HepG2 (cell line): Measurements from ENCODE around the gene RPUSD3. TPM values are rescaled to one million over a fixed set of nuclear protein-coding genes. Genes with fewer than 3 reads are reported as not detected.
"Not testable (repeated sequence)": the region's sequence is repeated elsewhere in the genome, so short reads cannot be mapped to it uniquely, and the experiment has no call there.

Experiments used
- ATAC-seq: fragments of 200-7000 bp; cut with Tn5 transposase; 3 replicates; pipeline ENCODE4 v1.9.1; 2020; ENCODE audit warnings: mild to moderate bottlenecking, moderate library complexity
- BruUV-seq: library from RNA; stranded (reverse); fragments of 400-500 nt; replicated peaks from 2 replicates; lab custom pipeline; 2021; lab: Mats Ljungman, UMichigan
- CTCF ChIA-PET: fragments of 300-600 bp; formaldehyde crosslinking; extraction: SDS; loops from one replicate; lab custom pipeline; 2021; ENCODE audit warnings: low total read pairs, inconsistent platforms, low intra/inter-chr PET ratio; lab: Yijun Ruan, JAX
- POLR2A ChIA-PET: fragments of 350-600 bp; sonication (Branson Sonifier 250); formaldehyde crosslinking; loops from one replicate; lab custom pipeline; 2020; ENCODE audit warnings: antibody characterized with exemption, inconsistent platforms; lab: Yijun Ruan, JAX
- DNase-seq: peaks from one replicate; pipeline ENCODE4 v3.0.0-alpha.2; 2015; ENCODE audit warnings: low spot score
- FAIRE-seq: peaks from 3 replicates; lab custom pipeline; 2011; peaks lifted over from hg19 to GRCh38; lab: Jason Lieb, UNC
- H2AFZ ChIP-seq: one replicate; pipeline ENCODE4 v1.6.1; 2011; ENCODE audit warnings: low read length, inconsistent platforms
- H3K27ac ChIP-seq: fragments of 300-600 bp; 3 replicates; pipeline ENCODE4 v1.8.0; 2011; ENCODE audit warnings: mixed run types, mild to moderate bottlenecking, mixed read lengths, low read length, inconsistent platforms; ENCODE audit not compliant: insufficient read depth; ENCODE audit errors: extremely low read length
- H3K27me3 ChIP-seq, 2 experiments: fragments of 200-600 bp in 1 of 2; 2 replicates in 1 of 2; 3 replicates in 1 of 2; pipeline versions ENCODE4 v1.6.0 to v1.8.0; 2011; ENCODE audit warnings: low read length in 2 of 2, mild to moderate bottlenecking in 2 of 2, moderate library complexity in 2 of 2, inconsistent platforms in 1 of 2; ENCODE audit not compliant: insufficient read depth in 2 of 2, control insufficient read depth in 1 of 2
- H3K36me3 ChIP-seq, 2 experiments: fragments of 200-600 bp in 1 of 2; replicated peaks in 1 of 2; 2 replicates in 1 of 2; 3 replicates in 1 of 2; pipeline versions ENCODE4 v1.5.1 to v1.8.0; 2011; ENCODE audit warnings: low read length in 2 of 2, inconsistent platforms in 1 of 2; ENCODE audit not compliant: insufficient read depth in 2 of 2, control insufficient read depth in 1 of 2
- H3K4me1 ChIP-seq: 2 replicates; pipeline ENCODE4 v1.5.1; 2012; ENCODE audit warnings: low read length, inconsistent platforms; ENCODE audit not compliant: insufficient read depth
- H3K4me2 ChIP-seq: 2 replicates; pipeline ENCODE4 v1.6.0; 2011; ENCODE audit warnings: low read depth, low read length, inconsistent platforms
- H3K4me3 ChIP-seq, 3 experiments: fragments of 200-600 bp in 1 of 3; sonication (generic), shearing (Covaris generic) in 1 of 3; replicated peaks in 1 of 3; 2 replicates each; pipeline ENCODE4 v1.5.1; 2011 to 2016; ENCODE audit warnings: low read length in 3 of 3, inconsistent platforms in 2 of 3, low read depth in 2 of 3, mild to moderate bottlenecking in 2 of 3, control low read depth in 1 of 3, mixed read lengths in 1 of 3; ENCODE audit not compliant: insufficient read depth in 1 of 3
- H3K79me2 ChIP-seq: one replicate; pipeline ENCODE4 v1.6.1; 2011; ENCODE audit warnings: low read length, inconsistent platforms; ENCODE audit not compliant: insufficient read depth
- H3K9ac ChIP-seq: 2 replicates; pipeline ENCODE4 v1.6.0; 2011; ENCODE audit warnings: mild to moderate bottlenecking, low read depth, low read length, inconsistent platforms; ENCODE audit not compliant: insufficient read depth
- H3K9me3 ChIP-seq: 2 replicates; pipeline ENCODE4 v1.5.1; 2012; ENCODE audit warnings: mild to moderate bottlenecking, low read length
- H4K20me1 ChIP-seq: 2 replicates; pipeline ENCODE4 v1.6.0; 2011; ENCODE audit warnings: inconsistent platforms, mild to moderate bottlenecking, low read length, moderate library complexity; ENCODE audit not compliant: insufficient read depth
- CTCF ChIP-seq: sonication (generic); formaldehyde crosslinking; IDR thresholded peaks from 2 replicates; pipeline ENCODE4 v1.5.0; 2020; ENCODE audit warnings: mild to moderate bottlenecking, missing genetic modification reagents, moderate library complexity
- HOXA5 ChIP-seq: sonication (generic); formaldehyde crosslinking; IDR thresholded peaks from 2 replicates; pipeline ENCODE4 v1.4.0; 2020; ENCODE audit warnings: missing genetic modification reagents
- SMC3 ChIP-seq: IDR thresholded peaks from 2 replicates; pipeline ENCODE4 v1.6.1; 2011; ENCODE audit warnings: low read length, improper control_type of control experiment
- STAG1 ChIP-seq: sonication (generic); formaldehyde crosslinking; IDR thresholded peaks from 2 replicates; pipeline ENCODE4 v1.4.0; 2020; ENCODE audit warnings: missing genetic modification reagents
- WGBS: methylation state at CpG from one replicate; pipeline ENCODE4 v1.1.6; 2017; ENCODE audit warnings: low lambda C conversion rate; 5-methylcytosine and 5-hydroxymethylcytosine counted together
- in situ Hi-C: cut with HindIII; loops from 2 replicates; pipeline ENCODE4 v1.10.0; 2017; ENCODE audit warnings: low pct_unique_long_range_greater_than_20kb; ENCODE audit not compliant: extremely low pct_ligation_motif_present
- intact Hi-C: fragments of 100-400 bp; cut with micrococcal nuclease; formaldehyde crosslinking; loops from one replicate; pipeline ENCODE4 v1.10.0; 2022; ENCODE audit not compliant: unreplicated experiment
- polyA plus RNA-seq, 8 experiments: library from polyadenylated mRNA; depleted of rRNA in 3 of 8; stranded (reverse) in 7 of 8; unstranded in 1 of 8; fragments of >200 nt; fragmentation: Illumina TruSeq in 4 of 8; extraction: Trizol in 4 of 8; gene quantifications; 2 replicates each; pipeline versions ENCODE4 v1.2.1 to v1.2.3, GENCODE V29; 2011 to 2016; ENCODE audit warnings: low read depth in 4 of 8, missing spikeins in 1 of 8, mixed read lengths in 1 of 8; ENCODE audit not compliant: insufficient read depth in 1 of 8
- total RNA-seq, 5 experiments: library from RNA; depleted of rRNA; stranded (reverse); fragments of >200 nt; fragmentation: Illumina TruSeq; extraction: Trizol; gene quantifications; 2 replicates each; pipeline ENCODE4 v1.2.3, GENCODE V29; 2016; ENCODE audit warnings: low read depth in 1 of 5

RPUSD3 gene
- total and polyA plus RNA-seq, 2 of the 13 experiments (the other 11 are each of a cell fraction or from before 2014, with no cell fraction given), result 32.1 to 48.7 TPM

DNA sequence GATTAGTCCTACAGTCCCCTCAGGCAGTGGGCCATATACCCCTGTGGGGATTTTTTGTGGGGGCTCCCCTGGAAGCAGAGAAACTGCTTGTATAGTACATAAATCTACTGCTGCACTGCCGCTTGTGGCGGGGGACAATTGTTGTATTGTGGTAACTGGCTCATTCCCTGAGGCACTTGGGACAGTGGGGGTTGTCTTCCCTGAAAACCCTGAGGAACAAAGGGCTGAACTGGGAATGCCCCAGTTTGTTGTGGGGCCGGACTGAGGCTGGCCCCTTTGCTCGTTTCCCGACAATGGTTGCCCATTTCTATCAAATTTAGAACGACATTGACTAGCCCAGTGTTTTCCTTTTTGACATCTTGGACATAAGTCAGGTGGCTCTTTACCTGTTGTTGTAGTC is 7.6 kb upstream of the RPUSD3 start:
- POLR2A ChIA-PET, H3K79me2 ChIP-seq, intact Hi-C loops, ATAC-seq, FAIRE-seq, in situ Hi-C loops, H3K27ac ChIP-seq, DNase-seq, BruUV-seq, H3K9ac ChIP-seq, H2AFZ ChIP-seq, H4K20me1 ChIP-seq, H3K9me3 ChIP-seq, H3K4me3 ChIP-seq, H3K4me2 ChIP-seq, CTCF ChIA-PET, H3K36me3 ChIP-seq: not testable (repeated sequence)
- 30% methylated on average over 6 of the region's 6 CpGs for WGBS
- H3K27me3 ChIP-seq, result peaks cover 0 to 20% of the 10 kb centered on the region in 2 experiments; a peak in 1 of 5 replicates
- H3K4me1 ChIP-seq, result peaks cover 16% of the 10 kb centered on the region; the same call in 1 of the 2 replicates

DNA sequence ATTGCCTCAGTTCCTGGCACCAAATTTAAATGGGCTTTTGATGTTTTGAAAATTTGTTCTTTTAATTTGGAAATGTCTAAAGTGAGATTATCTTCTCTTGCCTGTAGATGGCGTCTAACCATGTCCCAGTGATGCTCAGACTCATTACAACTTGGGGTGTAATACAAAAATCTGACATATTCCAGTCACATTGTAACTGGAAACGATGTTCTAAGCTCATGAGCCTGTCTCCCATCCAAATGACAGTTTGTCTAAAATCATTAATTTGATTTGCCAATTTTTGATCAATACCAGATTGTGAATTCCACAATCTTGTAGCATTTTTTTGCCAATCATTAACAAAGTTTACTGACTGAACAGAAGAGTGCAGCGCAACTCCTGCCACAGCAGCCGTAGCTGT is 5.1 kb upstream of the RPUSD3 start:
- CTCF ChIA-PET, result interaction anchor here (1.4 kb wide), 1 partner anchor 66 kb away, joined by 5 read pairs; no protein-coding TSS in a partner anchor
- ATAC-seq, intact Hi-C loops, DNase-seq, in situ Hi-C loops, H2AFZ ChIP-seq, H3K9me3 ChIP-seq, BruUV-seq, H3K79me2 ChIP-seq, H3K36me3 ChIP-seq, H3K9ac ChIP-seq, H3K27ac ChIP-seq, H4K20me1 ChIP-seq: not testable (repeated sequence)
- WGBS, result 11% methylated on average over 4 of the region's 4 CpGs
- peaks cover 15% of the 10 kb centered on the region for H3K4me1 ChIP-seq
- peak overlapping the region; percentile 62 for H3K4me2 ChIP-seq
- H3K4me3 ChIP-seq, result peak overlapping the region in 1 of 3 experiments; percentile 10; a peak in 1 of 6 replicates
- POLR2A ChIA-PET, result interaction anchor here (1.1 kb wide), 1 partner anchor 98 kb away, joined by 3 read pairs; no protein-coding TSS in a partner anchor
- TF ChIP-seq SMC3 (peak; percentile 31), CTCF (peak; percentile 64), HOXA5 (CRISPR knock-in tag) (0 out of 2 replicates have a peak, but pooled peaks have one; percentile 2), STAG1 (CRISPR knock-in tag) (peak; percentile 61)
- H3K27me3 ChIP-seq, result peaks cover 0 to 13% of the 10 kb centered on the region in 2 experiments; a peak in 1 of 5 replicates
- FAIRE-seq, result peak; percentile 23

GRCh38 chr3:9847870-9848269 is 4.1 kb upstream of the RPUSD3 start:
- WGBS, result 7% methylated on average over 9 of the region's 9 CpGs
- H3K36me3 ChIP-seq, POLR2A ChIA-PET, H3K27ac ChIP-seq, H4K20me1 ChIP-seq, H3K79me2 ChIP-seq, DNase-seq, in situ Hi-C loops, H3K4me3 ChIP-seq, intact Hi-C loops, BruUV-seq, FAIRE-seq, H3K9me3 ChIP-seq, ATAC-seq, H2AFZ ChIP-seq, H3K9ac ChIP-seq: not testable (repeated sequence)
- Histone ChIP-seq H3K4me2 (peak overlapping the region; percentile 27; the same call in 1 of the 2 replicates), H3K4me1 (peaks cover 18% of the 10 kb centered on the region), H3K27me3 (peaks cover 0 to 13% of the 10 kb centered on the region in 2 experiments; a peak in 1 of 5 replicates)
- CTCF ChIA-PET, result interaction anchor here (1.4 kb wide), 1 partner anchor 67 kb away, joined by 5 read pairs; no protein-coding TSS in a partner anchor
